Neural progenitor cell (in vitro differentiated cells): ENCODE data around the gene DCP1B. TPM values are rescaled to one million over a fixed set of nuclear protein-coding genes. Genes with fewer than 3 reads are reported as not detected.

Experiments used
- DNase-seq: peaks from one replicate; pipeline ENCODE4 v3.0.0-alpha.2; 2016; ENCODE audit warnings: low spot score
- H2AFZ ChIP-seq: fragments of 200-600 bp; sonication (generic); replicated peaks from 2 replicates; pipeline ENCODE4 v1.6.1; 2016; ENCODE audit warnings: antibody characterized with exemption
- H3F3A ChIP-seq: fragments of 200-600 bp; sonication (generic); 2 replicates; pipeline ENCODE4 v1.6.1; 2016; ENCODE audit warnings: antibody characterized with exemption, low read depth
- H3K27ac ChIP-seq: fragments of 200-600 bp; sonication (generic); 2 replicates; pipeline ENCODE4 v1.5.1; 2016; ENCODE audit warnings: mild to moderate bottlenecking
- H3K27me3 ChIP-seq: fragments of 200-600 bp; sonication (generic); 2 replicates; pipeline ENCODE4 v1.6.1; 2016; ENCODE audit warnings: mild to moderate bottlenecking, moderate library complexity
- H3K36me3 ChIP-seq: fragments of 200-600 bp; sonication (generic); 2 replicates; pipeline ENCODE4 v1.5.1; 2016
- H3K4me1 ChIP-seq: fragments of 200-600 bp; sonication (generic); 2 replicates; pipeline ENCODE4 v1.6.1; 2016; ENCODE audit warnings: mixed run types
- H3K4me2 ChIP-seq: fragments of 200-600 bp; sonication (generic); 2 replicates; pipeline ENCODE4 v1.6.1; 2016
- H3K4me3 ChIP-seq: fragments of 200-600 bp; sonication (generic); 2 replicates; pipeline ENCODE4 v1.5.1; 2016
- H3K79me2 ChIP-seq: fragments of 200-600 bp; sonication (generic); 2 replicates; pipeline ENCODE4 v1.6.1; 2016; ENCODE audit warnings: low read depth
- H3K9ac ChIP-seq: fragments of 200-600 bp; sonication (generic); 2 replicates; pipeline ENCODE4 v1.6.1; 2016
- H3K9me3 ChIP-seq: fragments of 200-600 bp; sonication (generic); 2 replicates; pipeline ENCODE4 v1.5.1; 2016; ENCODE audit warnings: low read depth
- H4K20me1 ChIP-seq: fragments of 200-600 bp; sonication (generic); 2 replicates; pipeline ENCODE4 v1.6.1; 2016; ENCODE audit warnings: low read depth
- H3K27ac Mint-ChIP-seq: 3 replicates; pipeline ENCODE4 v1.8.0; 2021; ENCODE audit warnings: mixed read lengths
- H3K27me3 Mint-ChIP-seq: 2 replicates; pipeline ENCODE4 v1.8.0; 2022; ENCODE audit warnings: low read depth, mild to moderate bottlenecking, inconsistent platforms, moderate library complexity, mixed read lengths; ENCODE audit not compliant: insufficient read depth
- H3K36me3 Mint-ChIP-seq: 3 replicates; pipeline ENCODE4 v1.8.0; 2021; ENCODE audit warnings: mixed read lengths
- H3K4me1 Mint-ChIP-seq: 3 replicates; pipeline ENCODE4 v1.8.0; 2021; ENCODE audit warnings: mixed read lengths
- H3K4me3 Mint-ChIP-seq: 3 replicates; pipeline ENCODE4 v1.8.0; 2021; ENCODE audit warnings: mild to moderate bottlenecking, moderate library complexity, mixed read lengths
- H3K9me3 Mint-ChIP-seq: 3 replicates; pipeline ENCODE4 v1.8.0; 2020; ENCODE audit warnings: mixed read lengths
- CTCF ChIP-seq: fragments of 200-600 bp; sonication (generic); IDR thresholded peaks from 2 replicates; pipeline ENCODE4 v1.5.1; 2017; ENCODE audit warnings: antibody characterized with exemption, mild to moderate bottlenecking
- EZH2 ChIP-seq: fragments of 200-600 bp; sonication (generic); IDR thresholded peaks from 2 replicates; pipeline ENCODE4 v1.6.1; 2017; ENCODE audit warnings: antibody characterized with exemption, mild to moderate bottlenecking, moderate library complexity
- EZH2phosphoT487 ChIP-seq: fragments of 200-600 bp; sonication (generic); IDR thresholded peaks from 2 replicates; pipeline ENCODE4 v1.6.1; 2017; ENCODE audit warnings: antibody characterized with exemption
- total RNA-seq: library from RNA; depleted of rRNA; stranded (reverse); fragments of >200 nt; gene quantifications from 2 replicates; pipeline ENCODE4 v1.2.3, GENCODE V29; 2015; ENCODE audit warnings: low replicate concordance

The DCP1B gene
- total RNA-seq, 1 donor from 2014 or later: 20.2 TPM

GRCh38 chr12:1926251-1926657, 78.0 kb downstream of the DCP1B start:
- Mint-ChIP-seq H3K27ac (no peak overlapping the region), H3K36me3 (no peaks in the 10 kb centered on the region), H3K4me1 (peaks cover 41% of the 10 kb centered on the region), H3K4me3 (no peak overlapping the region), H3K27me3 (peaks cover 17% of the 10 kb centered on the region), H3K9me3 (peaks cover 4% of the 10 kb centered on the region)
- no peaks in the 10 kb centered on the region for H3K27me3 ChIP-seq
- H3K36me3 ChIP-seq: no peaks in the 10 kb centered on the region
- no peak overlapping the region for H3K4me2 ChIP-seq
- H2AFZ ChIP-seq: no peak overlapping the region
- H3K9me3 ChIP-seq: no peaks in the 10 kb centered on the region
- H3K79me2 ChIP-seq: no peaks in the 10 kb centered on the region
- H3F3A ChIP-seq: peaks cover 4% of the 10 kb centered on the region
- no peak overlapping the region for H3K9ac ChIP-seq
- no peak overlapping the region for H3K27ac ChIP-seq
- H3K4me3 ChIP-seq: no peak overlapping the region
- no peaks in the 10 kb centered on the region for H4K20me1 ChIP-seq
- no peak for DNase-seq
- no peak for TF ChIP-seq CTCF
- H3K4me1 ChIP-seq: peaks cover 3% of the 10 kb centered on the region

- H3K9me3 Mint-ChIP-seq: peaks cover 4% of the 10 kb centered on the region
- no peaks in the 10 kb centered on the region for H3K9me3 ChIP-seq
- H3F3A ChIP-seq: peaks cover 4% of the 10 kb centered on the region
- peaks cover 3% of the 10 kb centered on the region for H3K4me1 ChIP-seq
- no peaks in the 10 kb centered on the region for H4K20me1 ChIP-seq
- H3K79me2 ChIP-seq: no peaks in the 10 kb centered on the region
- no peak overlapping the region for H2AFZ ChIP-seq
- H3K4me1 Mint-ChIP-seq: peaks cover 38% of the 10 kb centered on the region
- H3K36me3 ChIP-seq: no peaks in the 10 kb centered on the region
- H3K9ac ChIP-seq: no peak overlapping the region
- no peak overlapping the region for H3K4me3 ChIP-seq
- H3K36me3 Mint-ChIP-seq: no peaks in the 10 kb centered on the region
- no peak for TF ChIP-seq EZH2
- no peak for TF ChIP-seq EZH2phosphoT487
- TF ChIP-seq CTCF: no peak
- H3K27ac Mint-ChIP-seq: no peak overlapping the region
- no peak for DNase-seq
- H3K4me3 Mint-ChIP-seq: no peak overlapping the region
- no peak overlapping the region for H3K4me2 ChIP-seq
- H3K27me3 Mint-ChIP-seq: peaks cover 17% of the 10 kb centered on the region
- no peak overlapping the region for H3K27ac ChIP-seq
- no peaks in the 10 kb centered on the region for H3K27me3 ChIP-seq
Observed at GRCh38 chr12:1925684-1926006, 78.6 kb downstream of the DCP1B start.

- H3K4me2 ChIP-seq: no peak overlapping the region
- peaks cover 3% of the 10 kb centered on the region for H3K4me1 ChIP-seq
- no peaks in the 10 kb centered on the region for H3K36me3 ChIP-seq
- no peak overlapping the region for H3K27ac ChIP-seq
- peak overlapping the region; percentile 81 for H3K27ac Mint-ChIP-seq
- H3K27me3 ChIP-seq: no peaks in the 10 kb centered on the region
- TF ChIP-seq EZH2phosphoT487 (no peak), CTCF (no peak), EZH2 (no peak)
- no peak for DNase-seq
- H3K79me2 ChIP-seq: no peaks in the 10 kb centered on the region
- H3K4me1 Mint-ChIP-seq: peaks cover 37% of the 10 kb centered on the region
- H3K4me3 ChIP-seq: no peak overlapping the region
- no peak overlapping the region for H3K9ac ChIP-seq
- no peak overlapping the region for H3K4me3 Mint-ChIP-seq
- no peaks in the 10 kb centered on the region for H4K20me1 ChIP-seq
- H3K9me3 Mint-ChIP-seq: peaks cover 4% of the 10 kb centered on the region
- no peaks in the 10 kb centered on the region for H3K36me3 Mint-ChIP-seq
- H3F3A ChIP-seq: peaks cover 4% of the 10 kb centered on the region
- no peak overlapping the region for H2AFZ ChIP-seq
- peaks cover 17% of the 10 kb centered on the region for H3K27me3 Mint-ChIP-seq
- no peaks in the 10 kb centered on the region for H3K9me3 ChIP-seq
Observed at GRCh38 chr12:1924996-1925683, 79.1 kb downstream of the DCP1B start.
